ENCODE results near the gene OSBPL8.
"Not testable (repeated sequence)": the region's sequence is repeated elsewhere in the genome, so short reads cannot be mapped to it uniquely, and the experiment has no call there.

OSBPL8 gene

DNA sequence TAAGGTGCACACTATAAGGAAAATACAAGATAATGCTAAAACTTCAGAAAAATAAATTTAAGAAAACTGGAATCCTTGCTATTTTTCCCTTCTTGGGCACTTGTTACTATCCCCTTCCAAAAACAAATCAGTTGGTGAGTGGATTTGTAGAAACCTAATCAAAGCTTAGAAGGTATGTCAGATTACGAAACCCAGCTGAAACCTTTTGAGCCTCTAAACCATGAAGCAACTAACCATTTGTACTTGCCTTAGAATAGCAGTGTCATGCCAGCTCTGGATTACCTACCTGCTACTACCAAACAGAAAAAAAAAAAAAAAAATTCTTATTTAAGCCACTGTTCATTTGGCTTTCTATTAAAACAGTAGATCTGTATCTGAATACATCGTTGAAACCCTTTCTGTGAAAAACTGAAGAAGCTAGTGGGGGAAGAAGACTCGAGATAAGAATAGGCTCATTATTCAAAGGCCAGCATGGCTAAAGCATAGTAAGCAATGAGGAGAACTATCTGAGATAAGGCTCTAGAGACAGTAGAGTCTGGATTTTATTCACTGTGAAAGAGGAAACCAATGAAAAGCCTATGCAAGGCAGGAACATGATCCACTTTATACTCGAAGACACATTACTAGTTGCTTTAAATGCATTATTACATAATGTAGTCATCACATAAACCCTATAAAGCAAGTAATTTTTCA lies 30.2 kb downstream of the OSBPL8 start:
- no peak for DNase-seq (ENCODE audit: low read depth, low spot score)

DNA sequence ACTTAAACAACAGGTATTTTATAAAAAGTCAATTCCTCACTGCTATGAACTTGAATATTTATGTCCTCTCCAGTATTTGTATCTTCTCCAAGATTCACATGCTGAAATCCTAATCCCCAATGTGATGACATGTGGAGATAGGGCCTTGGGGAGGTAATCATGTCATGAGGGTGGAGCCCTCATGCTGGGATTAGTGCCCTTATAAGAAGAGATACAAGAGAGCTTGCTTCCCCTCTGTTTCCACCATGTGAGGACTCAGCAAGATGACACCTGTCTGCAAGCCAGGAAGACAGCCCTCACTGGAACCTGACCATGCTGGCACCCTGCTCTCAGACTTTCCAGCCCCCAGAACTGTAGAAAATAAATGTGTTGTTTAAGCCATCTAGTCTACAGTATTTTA lies 36.2 kb downstream of the OSBPL8 start:
- no peak for DNase-seq (ENCODE audit: low read depth, low spot score)

DNA sequence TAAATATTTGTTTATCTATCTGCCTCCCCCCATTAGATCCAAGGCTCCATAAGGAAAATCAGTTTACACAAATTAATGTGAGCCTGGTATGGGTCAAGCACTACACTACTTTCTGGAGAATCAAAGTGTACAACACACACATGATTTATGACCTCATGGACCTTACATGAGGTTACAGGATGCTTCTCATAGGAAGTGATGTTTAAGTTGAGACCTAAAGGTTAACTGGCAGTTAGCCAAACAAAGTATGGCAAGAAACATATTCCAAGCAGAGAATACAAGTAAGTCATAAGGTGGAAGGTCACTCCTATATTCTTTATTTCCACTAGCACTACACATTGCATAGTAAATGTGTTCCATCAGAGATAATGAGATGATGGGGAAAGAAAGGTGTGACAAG lies 39.2 kb downstream of the OSBPL8 start:
- no peak for DNase-seq (ENCODE audit: low read depth, low spot score)

DNA sequence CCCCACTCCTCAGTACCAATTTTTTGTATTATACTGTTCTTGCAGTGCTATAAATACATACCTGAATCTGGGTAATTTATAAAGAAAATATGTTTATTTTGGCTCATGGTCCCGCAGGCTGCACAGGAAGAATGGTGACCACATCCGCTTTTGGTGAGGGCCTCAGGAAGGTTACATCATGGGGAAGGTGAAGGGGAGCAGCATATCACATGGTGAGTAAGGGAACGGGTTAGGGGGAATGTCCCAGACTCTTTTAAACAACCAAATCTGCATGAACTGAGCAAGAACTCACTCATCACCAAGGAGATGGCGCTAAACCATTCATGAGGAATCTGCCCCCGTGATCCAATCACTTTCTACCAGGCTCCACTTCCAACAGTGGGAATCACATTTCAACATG lies 40.0 kb downstream of the OSBPL8 start:
- no peak for DNase-seq (ENCODE audit: low read depth, low spot score)

DNA sequence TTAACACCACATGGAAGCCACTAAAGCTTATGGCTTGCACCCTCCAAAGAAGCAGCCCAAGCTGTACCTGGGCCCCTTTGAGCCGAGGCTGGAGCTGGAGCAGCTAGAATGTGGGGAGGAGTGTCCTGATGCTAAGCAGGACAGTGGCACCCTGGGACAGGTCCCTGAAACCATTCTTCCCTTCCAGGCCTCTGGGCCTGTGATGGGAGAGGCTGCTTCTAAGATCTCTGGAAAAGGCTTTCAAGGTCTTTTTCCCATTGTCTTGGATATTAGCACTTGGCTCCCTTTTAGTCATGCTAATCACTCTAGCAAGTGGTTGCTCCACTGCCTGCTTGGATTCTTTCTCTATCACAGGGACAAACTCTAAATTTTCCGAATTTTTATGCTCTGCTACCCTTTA lies 40.9 kb downstream of the OSBPL8 start:
- peak; percentile 68 for DNase-seq (ENCODE audit: low read depth, low spot score)

DNA sequence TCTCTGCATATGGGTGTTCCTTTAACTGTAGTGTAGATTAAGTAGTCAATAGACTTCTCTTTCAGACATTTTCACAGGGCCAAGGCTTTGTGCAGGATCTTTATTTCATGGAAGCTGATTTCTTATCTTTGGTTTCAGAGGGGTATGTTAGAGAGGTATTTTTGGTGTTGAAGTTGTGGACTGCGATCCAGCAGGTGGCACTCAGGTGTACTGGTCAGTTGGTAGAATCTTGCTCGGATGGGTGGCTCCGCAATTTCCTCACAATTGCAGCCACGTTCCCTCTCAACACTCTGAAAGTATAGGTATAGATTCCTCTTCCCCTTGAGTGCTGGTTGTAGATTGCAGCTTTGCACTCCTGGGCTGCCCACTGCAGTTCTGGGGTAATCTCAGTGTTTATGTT lies 44.3 kb downstream of the OSBPL8 start:
- no peak for DNase-seq (ENCODE audit: low read depth, low spot score)

DNA sequence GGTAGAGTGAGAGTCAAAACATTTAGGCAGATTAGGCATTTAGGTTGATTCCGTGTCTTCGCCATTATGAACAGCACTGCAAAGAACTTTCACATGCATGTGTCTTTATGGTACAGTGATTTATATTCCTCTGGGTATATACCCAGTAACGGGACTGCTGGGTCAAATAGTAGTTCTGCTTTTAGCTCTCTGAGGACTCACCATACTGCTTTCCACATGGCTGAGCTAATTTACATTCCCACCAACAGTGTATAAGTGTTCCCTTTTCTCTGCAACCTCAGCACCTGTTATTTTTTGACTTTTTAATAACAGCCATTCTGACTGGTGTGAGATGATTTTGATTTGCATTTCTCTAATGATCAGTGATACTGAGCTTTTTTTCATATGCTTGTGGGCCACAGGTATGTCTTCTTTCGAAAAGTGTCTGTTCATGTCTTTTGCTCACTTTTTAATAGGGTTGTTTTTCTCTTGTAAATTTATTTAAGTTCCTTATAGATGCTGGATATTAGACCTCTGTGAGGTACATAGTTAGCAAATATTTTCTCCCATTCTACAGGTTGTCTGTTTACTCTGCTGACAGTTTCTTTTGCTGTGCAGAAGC lies 48.4 kb downstream of the OSBPL8 start:
- not testable (repeated sequence) for DNase-seq (ENCODE audit: low read depth, low spot score)

DNA sequence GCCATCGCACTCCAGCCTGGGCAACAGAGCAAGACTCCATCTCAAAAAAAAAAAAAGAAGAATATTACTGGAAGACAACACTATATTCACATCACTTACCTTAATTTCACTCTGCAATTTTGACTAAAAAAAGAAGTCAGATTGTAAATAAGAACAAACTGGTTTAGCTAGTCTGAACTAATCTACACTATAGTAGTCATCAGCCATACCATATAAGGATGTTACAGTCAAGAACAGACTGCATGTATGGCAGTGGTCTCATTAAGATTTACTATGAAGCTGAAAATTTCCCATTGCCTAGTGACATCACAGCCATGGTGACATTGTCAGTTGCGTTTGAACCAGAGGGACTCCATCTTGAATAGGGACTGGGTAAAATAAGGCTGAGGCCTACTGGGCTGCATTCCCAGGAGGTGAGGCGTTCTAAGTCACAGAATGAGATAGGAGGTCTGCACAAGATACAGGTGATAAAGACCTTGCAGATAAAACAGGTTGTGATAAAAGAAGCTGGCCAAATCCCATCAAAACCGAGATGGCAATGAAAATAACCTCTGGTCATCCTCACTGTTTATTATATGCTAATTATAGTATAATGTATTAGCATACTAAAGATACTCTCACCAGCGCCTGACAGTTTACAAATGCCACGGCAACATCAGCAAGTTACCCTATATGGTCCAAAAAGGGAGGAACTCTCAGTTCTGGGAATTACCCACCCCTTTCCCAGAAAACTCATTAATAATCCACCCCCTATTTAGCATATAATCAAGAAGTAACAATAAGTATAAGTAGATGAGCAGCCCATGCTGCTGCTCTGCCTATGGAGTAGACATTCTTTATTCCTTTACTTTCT lies 51.2 kb downstream of the OSBPL8 start:
- DNase-seq (ENCODE audit: low read depth, low spot score), result no peak

DNA sequence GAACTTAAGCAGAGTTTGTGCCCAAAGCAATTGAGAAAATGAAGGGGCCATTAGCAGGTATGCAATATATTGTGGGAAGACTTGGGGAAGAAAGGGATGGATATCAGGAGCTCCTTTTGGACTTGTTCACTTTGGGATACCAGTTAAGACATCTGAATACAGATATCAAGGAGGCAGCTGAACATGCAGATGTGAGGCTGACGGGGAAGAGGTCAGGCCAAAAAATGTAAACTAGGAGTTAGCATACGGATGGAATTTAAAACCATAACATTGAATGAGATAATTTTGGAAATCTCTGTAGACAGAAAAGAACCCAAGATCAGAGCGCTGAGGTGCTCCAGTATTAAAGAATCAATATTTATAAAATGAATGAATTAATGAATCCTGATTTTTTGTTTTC lies 53.4 kb downstream of the OSBPL8 start:
- no peak for DNase-seq (ENCODE audit: low read depth, low spot score)

DNA sequence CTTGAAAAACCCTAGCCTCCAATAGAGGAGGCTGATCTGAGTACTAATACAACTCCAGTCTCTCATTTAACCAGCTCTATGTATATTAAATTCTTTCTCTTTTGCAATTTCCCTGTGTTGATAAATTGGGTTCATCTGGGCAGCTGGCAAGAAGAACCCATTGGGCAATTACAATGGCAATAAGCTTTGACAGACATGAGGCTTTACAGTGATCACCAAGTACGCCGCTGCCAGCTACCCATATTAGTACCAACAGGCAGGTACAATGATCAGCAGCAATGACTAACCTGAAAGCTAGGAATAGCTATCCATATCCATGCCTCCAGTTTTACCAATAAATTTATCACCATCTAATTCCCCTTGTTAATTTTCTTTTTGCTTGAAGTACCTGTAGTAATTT lies 54.5 kb downstream of the OSBPL8 start:
- DNase-seq (ENCODE audit: low read depth, low spot score), result no peak

DNA sequence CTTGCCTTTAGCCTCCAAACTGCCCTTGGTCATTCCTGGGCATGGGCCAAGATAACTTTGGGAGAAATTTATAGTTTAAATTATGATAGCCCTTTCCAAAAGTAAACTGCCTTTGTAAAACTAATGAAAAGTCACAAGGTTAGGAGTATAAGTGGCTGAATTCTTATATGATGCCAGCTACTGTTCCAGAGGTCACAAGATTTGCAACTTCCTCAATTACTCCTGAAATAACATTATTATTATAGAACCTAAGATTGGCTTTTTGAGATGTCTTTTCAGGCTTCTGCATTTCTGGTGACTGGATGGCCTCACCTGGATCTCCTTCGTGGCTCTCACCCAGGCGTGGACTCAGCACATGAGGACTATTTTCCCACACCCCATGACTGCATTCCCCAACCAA lies 55.0 kb downstream of the OSBPL8 start:
- DNase-seq (ENCODE audit: low read depth, low spot score), result no peak

DNA sequence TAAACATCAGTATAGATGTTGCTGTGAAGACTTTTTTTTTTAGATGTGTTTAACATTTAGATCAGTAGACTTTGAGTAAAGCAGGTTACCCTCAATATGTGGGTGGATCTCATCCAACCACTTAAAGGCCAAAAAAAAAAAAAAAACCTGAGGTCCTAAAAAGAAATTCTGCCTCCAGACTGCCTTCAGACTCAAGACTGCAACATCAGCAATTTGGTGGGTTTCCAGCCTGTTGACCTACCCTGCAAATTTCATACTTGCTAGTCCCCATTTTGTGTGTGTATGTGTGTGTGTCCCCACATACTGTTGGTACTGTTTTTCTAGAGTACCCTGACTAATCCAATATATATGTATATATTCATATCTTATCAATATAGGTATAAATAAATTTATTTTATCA lies 55.6 kb downstream of the OSBPL8 start:
- no peak for DNase-seq (ENCODE audit: low read depth, low spot score)

DNA sequence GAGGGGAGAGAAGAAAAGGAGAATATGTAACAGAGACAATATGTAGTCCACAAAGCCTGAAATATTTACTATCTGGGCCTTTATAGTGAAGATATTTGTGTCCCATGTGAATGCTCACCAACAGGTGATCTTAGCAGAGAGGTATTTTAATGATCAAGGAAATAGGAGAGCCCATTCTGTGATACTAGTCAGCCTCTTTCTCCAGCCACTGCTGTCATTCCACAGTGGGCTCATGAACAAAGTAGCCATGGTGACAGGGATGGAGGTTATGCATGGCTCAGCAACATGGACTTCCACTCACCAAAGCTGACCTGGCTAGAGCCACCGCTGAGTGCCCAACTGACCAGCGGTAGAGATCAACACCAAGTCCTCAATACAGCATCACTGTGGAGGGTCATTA lies 58.2 kb downstream of the OSBPL8 start:
- no peak for DNase-seq (ENCODE audit: low read depth, low spot score)

DNA sequence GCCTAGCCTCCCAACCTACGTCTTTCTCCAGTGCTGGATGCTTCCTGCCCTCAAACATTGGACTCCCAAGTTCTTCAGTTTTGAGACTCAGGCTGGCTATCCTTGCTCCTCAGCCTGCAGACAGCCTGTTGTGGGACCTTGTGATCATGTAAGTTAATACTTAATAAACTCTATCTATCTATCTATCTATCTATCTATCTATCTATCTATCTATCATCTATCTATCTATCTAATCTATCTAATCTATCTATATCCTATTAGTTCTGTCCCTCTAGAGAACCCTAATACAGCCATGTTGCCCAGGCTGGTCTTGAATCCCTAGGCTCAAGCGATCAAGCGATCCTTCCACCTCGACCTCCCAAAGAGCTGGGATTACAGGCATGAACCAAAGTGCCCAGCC lies 60.4 kb downstream of the OSBPL8 start:
- not testable (repeated sequence) for DNase-seq (ENCODE audit: low read depth, low spot score)

DNA sequence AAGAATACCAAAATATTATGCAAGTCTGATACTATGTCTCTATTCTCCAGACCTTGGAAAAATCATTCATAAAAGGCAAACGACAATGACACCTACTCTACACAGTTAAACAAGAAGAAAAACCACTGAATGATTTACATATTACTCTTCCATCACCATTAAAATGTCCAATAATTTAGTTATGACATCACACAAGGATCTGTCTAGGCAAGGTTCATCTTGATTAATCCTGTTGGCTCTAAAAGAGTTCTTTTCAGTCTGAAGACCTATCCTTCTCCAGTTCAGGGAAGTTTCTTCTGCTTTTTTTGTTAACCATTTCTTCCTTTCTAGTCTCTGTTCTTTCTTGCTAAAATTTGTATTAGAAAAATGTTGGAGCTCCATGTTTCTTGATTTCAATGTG lies 64.0 kb downstream of the OSBPL8 start:
- DNase-seq (ENCODE audit: low read depth, low spot score), result no peak

DNA sequence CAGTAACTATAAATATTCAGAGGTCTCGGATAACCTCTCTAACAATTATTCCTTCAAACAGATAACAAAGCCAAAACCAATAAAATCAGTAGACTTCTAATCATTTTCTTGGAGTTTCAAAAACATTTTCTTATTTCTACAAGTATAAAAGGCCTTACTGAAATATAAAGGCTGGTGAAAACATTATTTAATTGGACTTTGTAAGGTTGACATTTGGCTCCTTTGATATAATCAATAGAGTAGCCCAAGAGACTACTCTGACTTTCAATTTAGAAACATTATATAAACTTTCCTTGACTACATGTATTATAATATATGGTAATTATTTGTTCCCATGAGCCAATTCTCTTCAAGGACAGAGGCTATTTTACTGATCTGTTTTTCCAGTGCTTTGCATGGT lies 68.3 kb downstream of the OSBPL8 start:
- DNase-seq (ENCODE audit: low read depth, low spot score), result no peak

DNA sequence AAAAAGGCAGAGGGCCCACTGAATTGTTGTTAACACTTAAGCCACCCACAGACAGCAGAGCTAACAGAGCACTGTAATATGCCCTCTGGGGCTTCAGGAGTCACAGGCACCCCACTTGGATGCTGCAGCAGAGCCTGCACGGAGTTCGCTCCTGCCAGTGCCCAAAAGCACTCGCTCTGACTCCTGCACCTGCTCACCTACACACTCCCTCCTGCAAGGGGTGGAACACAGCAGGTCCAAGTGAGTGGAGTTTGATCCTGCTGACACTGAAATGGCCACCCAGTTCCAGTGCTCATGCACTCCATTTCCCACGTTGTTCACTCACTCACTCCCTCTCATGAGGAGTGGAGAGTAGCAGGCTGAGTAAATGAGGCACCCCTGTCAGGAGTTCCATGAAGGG lies 68.8 kb downstream of the OSBPL8 start:
- DNase-seq (ENCODE audit: low read depth, low spot score), result no peak

DNA sequence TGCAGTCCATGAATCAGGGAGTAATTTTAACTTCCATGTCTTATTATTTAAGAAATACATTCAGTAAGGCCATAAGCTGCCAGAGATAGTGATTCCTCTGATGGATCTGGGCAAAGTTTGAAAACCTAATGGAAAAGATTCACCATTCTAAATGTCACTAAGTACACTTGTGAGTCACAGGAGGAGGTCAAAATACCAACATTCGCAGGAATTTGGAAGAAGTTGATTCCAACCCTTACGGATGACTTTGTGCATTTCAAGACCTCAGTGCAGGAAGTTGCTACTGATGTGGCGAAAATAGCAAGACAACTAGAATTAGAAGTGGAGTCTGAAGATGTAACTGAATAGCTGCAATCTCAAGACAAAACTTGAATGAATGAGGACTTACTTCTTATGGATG lies 69.8 kb downstream of the OSBPL8 start:
- no peak for DNase-seq (ENCODE audit: low read depth, low spot score)

DNA sequence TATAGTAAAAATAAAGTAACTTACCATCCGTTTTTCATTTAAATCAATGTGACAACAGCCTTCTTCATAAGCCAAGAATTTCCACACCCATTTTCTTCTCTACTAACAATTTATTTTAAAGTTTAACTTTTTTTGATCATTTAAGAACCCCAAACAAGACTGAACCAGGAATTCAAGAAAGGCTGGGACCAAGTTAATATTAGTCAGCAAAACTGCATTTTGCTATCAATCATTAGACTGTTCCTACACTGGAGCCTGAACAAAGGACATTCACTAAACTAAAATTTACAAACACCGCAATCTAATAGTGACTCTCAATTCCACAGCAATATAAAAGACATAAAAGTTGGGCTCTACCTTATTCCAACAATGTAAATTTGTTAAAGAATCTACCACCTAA lies 73.6 kb downstream of the OSBPL8 start:
- DNase-seq (ENCODE audit: low read depth, low spot score), result no peak

DNA sequence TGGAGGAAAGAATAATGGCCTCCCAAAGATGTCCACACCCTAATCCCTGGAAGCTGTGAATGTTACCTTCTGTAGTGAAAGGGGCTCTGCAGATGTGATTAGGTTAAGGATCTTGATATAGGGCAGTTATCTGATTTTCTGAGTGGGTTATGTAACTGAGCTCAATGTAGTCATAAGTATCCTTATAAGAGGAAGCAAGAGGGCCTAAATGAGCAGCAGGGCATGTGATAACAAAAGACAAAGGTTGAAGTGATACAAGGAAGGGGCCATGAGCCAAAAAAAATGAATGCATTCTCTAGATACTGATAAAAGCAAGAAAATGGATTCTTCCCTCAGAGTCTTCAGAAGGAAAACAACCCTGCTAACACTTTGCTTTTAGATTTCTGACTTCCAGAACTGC lies 78.8 kb downstream of the OSBPL8 start:
- DNase-seq (ENCODE audit: low read depth, low spot score), result no peak

DNA sequence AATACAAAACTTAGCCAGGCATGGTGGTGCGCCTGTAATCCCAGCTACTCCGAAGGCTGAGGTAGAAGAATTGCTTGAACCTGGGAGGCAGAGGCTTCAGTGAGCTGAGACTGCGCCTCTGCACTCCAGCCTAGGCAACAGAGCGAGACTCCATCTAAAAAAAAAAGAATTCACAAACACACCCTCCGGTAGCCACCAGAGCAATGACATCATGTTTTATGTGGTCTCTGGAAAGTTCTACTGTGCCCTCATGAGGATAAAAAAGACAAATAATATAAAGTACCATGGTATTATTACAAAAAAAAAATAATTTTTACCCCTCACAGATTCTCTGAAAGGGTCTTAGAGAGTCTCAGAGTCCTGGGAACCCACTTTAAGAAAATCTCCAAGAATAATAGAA lies 81.5 kb downstream of the OSBPL8 start:
- DNase-seq (ENCODE audit: low read depth, low spot score), result no peak

DNA sequence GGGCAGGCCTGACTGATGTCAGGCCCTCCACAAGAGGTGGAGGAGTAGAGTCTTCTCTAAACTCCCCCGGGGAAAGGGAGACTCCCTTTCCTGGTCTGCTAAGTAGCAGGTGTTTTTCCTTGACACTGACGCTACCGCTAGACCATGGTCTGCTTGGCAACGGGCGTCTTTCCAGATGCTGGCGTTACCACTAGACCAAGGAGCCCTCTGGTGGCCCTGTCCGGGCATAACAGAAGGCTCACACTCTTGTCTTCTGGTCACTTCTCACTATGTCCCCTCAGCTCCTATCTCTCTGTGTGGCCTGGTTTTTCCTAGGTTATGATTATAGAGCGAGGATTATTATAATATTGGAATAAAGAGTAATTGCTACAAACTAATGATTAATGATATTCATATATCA lies 86.7 kb downstream of the OSBPL8 start:
- not testable (repeated sequence) for DNase-seq (ENCODE audit: low read depth, low spot score)

DNA sequence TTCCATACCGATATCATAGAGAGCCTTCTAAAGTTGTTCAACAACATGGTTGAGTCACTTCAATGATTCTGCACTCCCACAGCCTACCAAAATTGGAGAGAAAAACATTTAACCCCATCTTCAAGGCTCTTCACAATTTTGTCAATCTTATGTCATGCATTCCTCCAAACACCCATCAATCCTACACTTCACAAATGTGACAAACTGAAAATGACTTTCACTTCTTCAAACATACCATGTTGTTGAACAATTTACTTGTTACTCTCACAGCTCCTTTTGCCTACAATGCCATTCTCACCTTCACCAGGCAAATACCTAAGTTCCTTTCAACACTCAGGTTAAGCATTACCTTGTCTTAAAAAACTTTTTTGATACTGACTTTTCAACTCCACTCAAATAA lies 88.0 kb downstream of the OSBPL8 start:
- DNase-seq (ENCODE audit: low read depth, low spot score), result no peak

Data from iPS DF 19.7 (cell line).